ENCODE measurements around the gene NKAPD1. TPM values are rescaled to one million over a fixed set of nuclear protein-coding genes. Genes with fewer than 3 reads are reported as not detected.
A peak's percentile ranks its signal among the peaks of the same experiment; 100 is the strongest.

NKAPD1 gene
- total and polyA plus RNA-seq, 10 of the 15 experiments (the other 5 are each of a cell fraction or from before 2014, with no cell fraction given) = 9.6 to 43.3 (median 19.2) TPM

GRCh38 chr11:112024773-112025678 lies 49.1 kb upstream of the NKAPD1 start, which contains the start of gene DLAT (continued):
- no peak for TF ChIP-seq BRCA1 (IDR thresholded peaks at IDR 0.05; ENCODE audit: low read depth, low read length)
- TF ChIP-seq CREB1 (IDR thresholded peaks at IDR 0.05; ENCODE audit: low read depth) = peak; percentile 69
- no peak for TF ChIP-seq GABPA (IDR thresholded peaks at IDR 0.05; ENCODE audit: low read depth)
- TF ChIP-seq ZBTB33 (IDR thresholded peaks at IDR 0.05) = peak; percentile 60; the same call in 1 of the 2 replicates
- TF ChIP-seq ZNF384 (IDR thresholded peaks at IDR 0.05; ENCODE audit: borderline replicate concordance, low read depth, low read length) = no peak
- peak; percentile 81 for TF ChIP-seq CBFB (IDR thresholded peaks at IDR 0.05; ENCODE audit: low read depth)
- TF ChIP-seq POU2F2 (IDR thresholded peaks at IDR 0.05; ENCODE audit: borderline replicate concordance, low read depth, low read length) = peak; percentile 45
- peak; percentile 82 for TF ChIP-seq TBL1XR1 (IDR thresholded peaks at IDR 0.05; ENCODE audit: low read depth, low read length)
- peak; percentile 72 for TF ChIP-seq LARP7 (IDR thresholded peaks at IDR 0.05)
- no peak for TF ChIP-seq SPI1 (IDR thresholded peaks at IDR 0.05; ENCODE audit: borderline replicate concordance, insufficient read depth, low read depth, low read length)
- TF ChIP-seq, protein P1, sequence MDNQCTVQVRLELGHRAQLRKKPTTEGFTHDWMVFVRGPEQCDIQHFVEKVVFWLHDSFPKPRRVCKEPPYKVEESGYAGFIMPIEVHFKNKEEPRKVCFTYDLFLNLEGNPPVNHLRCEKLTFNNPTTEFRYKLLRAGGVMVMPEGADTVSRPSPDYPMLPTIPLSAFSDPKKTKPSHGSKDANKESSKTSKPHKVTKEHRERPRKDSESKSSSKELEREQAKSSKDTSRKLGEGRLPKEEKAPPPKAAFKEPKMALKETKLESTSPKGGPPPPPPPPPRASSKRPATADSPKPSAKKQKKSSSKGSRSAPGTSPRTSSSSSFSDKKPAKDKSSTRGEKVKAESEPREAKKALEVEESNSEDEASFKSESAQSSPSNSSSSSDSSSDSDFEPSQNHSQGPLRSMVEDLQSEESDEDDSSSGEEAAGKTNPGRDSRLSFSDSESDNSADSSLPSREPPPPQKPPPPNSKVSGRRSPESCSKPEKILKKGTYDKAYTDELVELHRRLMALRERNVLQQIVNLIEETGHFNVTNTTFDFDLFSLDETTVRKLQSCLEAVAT (IDR thresholded peaks at IDR 0.05) = peak; percentile 90
- TF ChIP-seq KLF5 (IDR thresholded peaks at IDR 0.05; ENCODE audit: partially characterized antibody) = peak; percentile 57
- TF ChIP-seq ZSCAN29 (IDR thresholded peaks at IDR 0.05) = no peak
- TF ChIP-seq, protein P2, sequence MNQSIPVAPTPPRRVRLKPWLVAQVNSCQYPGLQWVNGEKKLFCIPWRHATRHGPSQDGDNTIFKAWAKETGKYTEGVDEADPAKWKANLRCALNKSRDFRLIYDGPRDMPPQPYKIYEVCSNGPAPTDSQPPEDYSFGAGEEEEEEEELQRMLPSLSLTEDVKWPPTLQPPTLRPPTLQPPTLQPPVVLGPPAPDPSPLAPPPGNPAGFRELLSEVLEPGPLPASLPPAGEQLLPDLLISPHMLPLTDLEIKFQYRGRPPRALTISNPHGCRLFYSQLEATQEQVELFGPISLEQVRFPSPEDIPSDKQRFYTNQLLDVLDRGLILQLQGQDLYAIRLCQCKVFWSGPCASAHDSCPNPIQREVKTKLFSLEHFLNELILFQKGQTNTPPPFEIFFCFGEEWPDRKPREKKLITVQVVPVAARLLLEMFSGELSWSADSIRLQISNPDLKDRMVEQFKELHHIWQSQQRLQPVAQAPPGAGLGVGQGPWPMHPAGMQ (IDR thresholded peaks at IDR 0.05; ENCODE audit: borderline replicate concordance) = peak; percentile 42; the same call in 1 of the 2 replicates
- TF ChIP-seq, protein P3, sequence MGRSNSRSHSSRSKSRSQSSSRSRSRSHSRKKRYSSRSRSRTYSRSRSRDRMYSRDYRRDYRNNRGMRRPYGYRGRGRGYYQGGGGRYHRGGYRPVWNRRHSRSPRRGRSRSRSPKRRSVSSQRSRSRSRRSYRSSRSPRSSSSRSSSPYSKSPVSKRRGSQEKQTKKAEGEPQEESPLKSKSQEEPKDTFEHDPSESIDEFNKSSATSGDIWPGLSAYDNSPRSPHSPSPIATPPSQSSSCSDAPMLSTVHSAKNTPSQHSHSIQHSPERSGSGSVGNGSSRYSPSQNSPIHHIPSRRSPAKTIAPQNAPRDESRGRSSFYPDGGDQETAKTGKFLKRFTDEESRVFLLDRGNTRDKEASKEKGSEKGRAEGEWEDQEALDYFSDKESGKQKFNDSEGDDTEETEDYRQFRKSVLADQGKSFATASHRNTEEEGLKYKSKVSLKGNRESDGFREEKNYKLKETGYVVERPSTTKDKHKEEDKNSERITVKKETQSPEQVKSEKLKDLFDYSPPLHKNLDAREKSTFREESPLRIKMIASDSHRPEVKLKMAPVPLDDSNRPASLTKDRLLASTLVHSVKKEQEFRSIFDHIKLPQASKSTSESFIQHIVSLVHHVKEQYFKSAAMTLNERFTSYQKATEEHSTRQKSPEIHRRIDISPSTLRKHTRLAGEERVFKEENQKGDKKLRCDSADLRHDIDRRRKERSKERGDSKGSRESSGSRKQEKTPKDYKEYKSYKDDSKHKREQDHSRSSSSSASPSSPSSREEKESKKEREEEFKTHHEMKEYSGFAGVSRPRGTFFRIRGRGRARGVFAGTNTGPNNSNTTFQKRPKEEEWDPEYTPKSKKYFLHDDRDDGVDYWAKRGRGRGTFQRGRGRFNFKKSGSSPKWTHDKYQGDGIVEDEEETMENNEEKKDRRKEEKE (IDR thresholded peaks at IDR 0.05) = no peak
- TF ChIP-seq GATAD2B (conservative IDR thresholded peaks at IDR 0.05; ENCODE audit: low read depth) = peak; percentile 74
- TF ChIP-seq MTA2 (IDR thresholded peaks at IDR 0.05; ENCODE audit: low read depth) = peak; percentile 56
- TF ChIP-seq NFXL1 (IDR thresholded peaks at IDR 0.05; ENCODE audit: borderline replicate concordance) = no peak
- TF ChIP-seq MYB (IDR thresholded peaks at IDR 0.05; ENCODE audit: borderline replicate concordance, low read depth, low read length) = no peak
- TF ChIP-seq HCFC1 (IDR thresholded peaks at IDR 0.05; ENCODE audit: low read length) = peak; percentile 42; the same call in 1 of the 2 replicates
- TF ChIP-seq SMAD5 (IDR thresholded peaks at IDR 0.05; ENCODE audit: low read depth) = peak; percentile 74
- TF ChIP-seq YY1 (IDR thresholded peaks at IDR 0.05; ENCODE audit: low read depth, low read length) = peak; percentile 58; the same call in 1 of the 2 replicates
- TF ChIP-seq RAD51 (IDR thresholded peaks at IDR 0.05) = no peak
- peak; percentile 79 for TF ChIP-seq NR2F1 (conservative IDR thresholded peaks at IDR 0.05)

Measured in GM12878 (cell line).